ENCODE results near the gene NR2F1-AS1.

GRCh38 chr5:93620487-93621326 lies 39.7 kb upstream of the NR2F1-AS1 start:
- TF ChIP-seq GATA3 (IDR thresholded peaks at IDR 0.05; ENCODE audit: borderline replicate concordance), result no peak
- no peak for TF ChIP-seq ESRRA (IDR thresholded peaks at IDR 0.05; ENCODE audit: borderline replicate concordance, low read length)
- TF ChIP-seq EHF (CRISPR knock-in tag; IDR thresholded peaks at IDR 0.05), result no peak
- peak; percentile 44; the same call in 2 of the 3 replicates for TF ChIP-seq SMC3 (IDR thresholded peaks at IDR 0.05)
- peak; percentile 30; the same call in 1 of the 3 replicates for TF ChIP-seq CTCF (IDR thresholded peaks at IDR 0.05)
- peak; percentile 63 for TF ChIP-seq MAX (IDR thresholded peaks at IDR 0.05)
- peak; percentile 26; the same call in 1 of the 2 replicates for TF ChIP-seq POLR2A (IDR thresholded peaks at IDR 0.05; ENCODE audit: low read length)
- no peak for TF ChIP-seq PBX3 (IDR thresholded peaks at IDR 0.05)
- no peak for TF ChIP-seq CEBPB (IDR thresholded peaks at IDR 0.05)
- TF ChIP-seq ZNF302 (CRISPR knock-in tag; IDR thresholded peaks at IDR 0.05), result no peak
- TF ChIP-seq NFE2L2 (conservative IDR thresholded peaks at IDR 0.05; ENCODE audit: low read length), result no peak
- no peak for TF ChIP-seq ZSCAN20 (CRISPR knock-in tag; IDR thresholded peaks at IDR 0.05)
- TF ChIP-seq CHD2 (IDR thresholded peaks at IDR 0.05; ENCODE audit: low read length, partially characterized antibody), result no peak
- no peak for TF ChIP-seq JUNB (IDR thresholded peaks at IDR 0.05)

All from A549 (cell line).